HG03354 (cell line): ENCODE data around the gene CCDC170.

Source experiments
- ATAC-seq: cut with Tn5 transposase; IDR thresholded peaks from one replicate; pipeline ENCODE4 v1.9.1; 2021; ENCODE audit warnings: mild to moderate bottlenecking; ENCODE audit not compliant: unreplicated experiment, poor library complexity, severe bottlenecking

The CCDC170 gene

GRCh38 chr6:151637814-151638213, 144.0 kb downstream of the CCDC170 start:
- no peak for ATAC-seq

GRCh38 chr6:151639750-151640149, 145.9 kb downstream of the CCDC170 start:
- no peak for ATAC-seq

- ATAC-seq: no peak
These were observed 147.2 kb downstream of the CCDC170 start for GRCh38 chr6:151641028-151641427.

- no peak for ATAC-seq
These were observed 154.3 kb downstream of the CCDC170 start for GRCh38 chr6:151647976-151648639.

- no peak for ATAC-seq
These were observed 156.0 kb downstream of the CCDC170 start for GRCh38 chr6:151649835-151650234.

GRCh38 chr6:151651639-151652038, 157.8 kb downstream of the CCDC170 start:
- no peak for ATAC-seq

GRCh38 chr6:151652325-151652724, 158.5 kb downstream of the CCDC170 start:
- no peak for ATAC-seq

GRCh38 chr6:151655099-151655498, 161.3 kb downstream of the CCDC170 start:
- no peak for ATAC-seq

- ATAC-seq: no peak
These were observed 162.6 kb downstream of the CCDC170 start for GRCh38 chr6:151656392-151656791.

- no peak for ATAC-seq
These were observed 164.3 kb downstream of the CCDC170 start for GRCh38 chr6:151658091-151658490.

GRCh38 chr6:151659212-151659611, 165.4 kb downstream of the CCDC170 start:
- ATAC-seq: no peak

- ATAC-seq: no peak
These were observed 167.7 kb downstream of the CCDC170 start for GRCh38 chr6:151661509-151661908.

- ATAC-seq: no peak
These were observed 168.1 kb downstream of the CCDC170 start for GRCh38 chr6:151661928-151662327.

GRCh38 chr6:151663559-151663958, 169.7 kb downstream of the CCDC170 start:
- ATAC-seq: no peak

- ATAC-seq: no peak
These were observed 170.6 kb downstream of the CCDC170 start for GRCh38 chr6:151664390-151664789.

- ATAC-seq: no peak
These were observed 171.5 kb downstream of the CCDC170 start for GRCh38 chr6:151665329-151665728.

- no peak for ATAC-seq
These were observed 172.7 kb downstream of the CCDC170 start for GRCh38 chr6:151666526-151666925.

GRCh38 chr6:151669208-151669560, 175.4 kb downstream of the CCDC170 start:
- no peak for ATAC-seq

- ATAC-seq: no peak
These were observed 176.3 kb downstream of the CCDC170 start for GRCh38 chr6:151670116-151670515.
